HL-60 (cell line): Measurements from ENCODE around the gene INTS12.
"Not testable (repeated sequence)": the region's sequence is repeated elsewhere in the genome, so short reads cannot be mapped to it uniquely, and the experiment has no call there.

ENCODE experiments used
- DNase-seq, 2 experiments: peaks; one replicate each; pipeline ENCODE4 v3.0.0-alpha.2; 2010 to 2020; ENCODE audit warnings: low read depth in 1 of 2, low spot score in 1 of 2
- H3K27ac ChIP-seq: fragments of 250-450 bp; sonication (Bioruptor Pico); replicated peaks from 2 replicates; pipeline ENCODE4 v1.5.1; 2020; ENCODE audit warnings: mild to moderate bottlenecking, moderate library complexity
- H3K27me3 ChIP-seq: fragments of 250-450 bp; sonication (Bioruptor Pico); 2 replicates; pipeline ENCODE4 v1.5.1; 2021; ENCODE audit warnings: mild to moderate bottlenecking, moderate library complexity; ENCODE audit not compliant: insufficient read depth, poor library complexity, severe bottlenecking
- H3K4me3 ChIP-seq: replicated peaks from 2 replicates; pipeline ENCODE4 v1.5.1; 2011; ENCODE audit warnings: mild to moderate bottlenecking, control low read depth, low read length; ENCODE audit not compliant: insufficient read depth
- CTCF ChIP-seq: IDR thresholded peaks from one replicate; pipeline ENCODE4 v1.5.1; 2011; ENCODE audit warnings: low read length, control low read depth, inconsistent platforms; ENCODE audit not compliant: insufficient read depth
- GABPA ChIP-seq: IDR thresholded peaks from 2 replicates; pipeline ENCODE4 v1.6.1; 2012; ENCODE audit warnings: low read depth
- POLR2AphosphoS5 ChIP-seq: IDR thresholded peaks from 2 replicates; pipeline ENCODE4 v1.6.1; 2012; ENCODE audit warnings: low read depth
- REST ChIP-seq: IDR thresholded peaks from 2 replicates; pipeline ENCODE4 v1.6.1; 2012; ENCODE audit warnings: low read depth; ENCODE audit not compliant: insufficient replicate concordance
- SPI1 ChIP-seq: IDR thresholded peaks from 2 replicates; pipeline ENCODE4 v1.6.1; 2012; ENCODE audit warnings: low read depth, mild to moderate bottlenecking, borderline replicate concordance

INTS12 gene

GRCh38 chr4:105707782-105708180 lies 708 bp downstream of the INTS12 start:
- H3K27ac ChIP-seq = peak overlapping the region; percentile 94
- no peak for TF ChIP-seq SPI1
- no peak for TF ChIP-seq GABPA
- TF ChIP-seq POLR2AphosphoS5 = no peak
- no peak for TF ChIP-seq CTCF
- TF ChIP-seq REST = no peak
- no peaks in the 10 kb centered on the region for H3K27me3 ChIP-seq
- peak overlapping the region; percentile 75 for H3K4me3 ChIP-seq
- no peak for DNase-seq

GRCh38 chr4:105698607-105699006 lies 9.9 kb downstream of the INTS12 start:
- H3K4me3 ChIP-seq = no peak overlapping the region
- H3K27ac ChIP-seq = no peak overlapping the region
- no peak for TF ChIP-seq GABPA
- TF ChIP-seq POLR2AphosphoS5 = no peak
- TF ChIP-seq CTCF = no peak
- no peak for TF ChIP-seq SPI1
- no peak for TF ChIP-seq REST
- no peak for DNase-seq
- no peaks in the 10 kb centered on the region for H3K27me3 ChIP-seq

- not testable (repeated sequence) for DNase-seq, H3K27ac ChIP-seq
Measured at GRCh38 chr4:105695832-105696231, 12.7 kb downstream of the INTS12 start.

GRCh38 chr4:105694812-105695211 lies 13.7 kb downstream of the INTS12 start:
- H3K27me3 ChIP-seq, H3K4me3 ChIP-seq, H3K27ac ChIP-seq, DNase-seq: not testable (repeated sequence)

More at GRCh38 chr4:105695832-105696231, 12.7 kb downstream of the INTS12 start:
- not testable (repeated sequence) for H3K27me3 ChIP-seq, H3K4me3 ChIP-seq

- Histone ChIP-seq H3K27ac (no peak overlapping the region), H3K27me3 (no peaks in the 10 kb centered on the region), H3K4me3 (no peak overlapping the region)
- TF ChIP-seq SPI1 = no peak
- TF ChIP-seq CTCF = no peak
- no peak for TF ChIP-seq GABPA
- no peak for TF ChIP-seq POLR2AphosphoS5
- TF ChIP-seq REST = no peak
- no peak for DNase-seq
Measured at GRCh38 chr4:105686571-105686970, 21.9 kb downstream of the INTS12 start.
